Measurements from ENCODE around the gene RARRES2.
A peak's percentile ranks its signal among the peaks of the same experiment; 100 is the strongest.

RARRES2 gene

DNA sequence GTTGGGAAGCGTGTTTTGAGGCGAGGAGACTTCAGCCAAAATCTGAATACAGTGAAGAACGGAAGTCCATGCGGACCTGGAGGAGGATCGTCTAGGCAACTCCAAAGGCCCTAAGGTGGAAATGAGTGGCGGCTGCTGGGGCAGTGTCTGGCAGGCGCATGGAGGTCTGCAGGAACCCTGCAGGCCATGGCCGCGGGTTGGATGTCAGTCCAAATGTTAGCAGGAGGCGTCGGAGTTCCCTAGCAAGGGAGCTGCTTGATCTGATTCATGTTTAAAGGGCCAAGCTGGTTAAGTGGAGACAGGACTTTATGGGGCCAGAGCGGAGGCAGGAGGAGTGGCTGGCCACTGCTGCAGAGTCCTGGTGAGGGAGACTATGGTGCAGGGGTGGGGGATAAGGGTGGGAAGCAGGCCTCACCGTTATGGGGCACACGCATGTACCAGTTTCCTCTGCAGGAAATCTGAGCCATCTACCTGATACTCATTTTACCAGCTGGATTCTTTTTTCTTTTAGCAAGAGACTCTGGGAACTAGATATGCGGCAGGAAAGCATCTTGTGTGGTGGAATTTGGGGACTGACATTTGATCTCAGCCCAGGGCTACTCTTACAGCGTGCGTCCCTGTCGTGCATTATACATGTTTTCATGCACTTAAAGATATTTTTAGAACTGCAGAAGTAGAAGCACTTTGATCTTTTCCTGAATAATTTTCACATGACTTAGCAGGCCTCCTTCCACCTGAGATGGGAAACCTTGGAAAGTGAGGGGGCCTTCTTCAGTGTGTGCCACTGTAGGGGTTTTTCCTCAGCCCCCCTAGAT is 20.6 kb upstream of the RARRES2 start:
- DNase-seq (ENCODE audit: low read depth): no peak

DNA sequence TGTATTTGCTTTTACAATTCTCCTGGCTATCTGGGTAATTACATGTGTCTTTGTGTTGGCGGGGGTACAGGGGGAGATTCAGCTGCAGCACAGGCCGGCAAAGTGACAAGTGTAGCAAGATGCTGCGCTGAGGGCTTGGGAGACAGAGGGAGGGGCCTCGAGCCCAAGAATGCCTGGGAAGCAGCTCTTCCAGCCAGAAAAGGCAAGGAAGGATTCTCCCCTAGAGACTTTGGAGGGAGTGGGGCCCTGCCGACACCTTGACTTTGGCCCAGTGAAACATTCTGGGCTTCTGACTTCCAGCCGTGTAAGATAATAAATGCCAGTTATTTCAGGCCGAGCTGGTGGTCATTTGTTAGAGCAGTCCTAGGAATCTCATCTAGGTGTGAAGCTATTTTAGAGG is 20.0 kb upstream of the RARRES2 start:
- DNase-seq (ENCODE audit: low read depth): no peak

GRCh38 chr7:150360363-150361058 is 19.1 kb upstream of the RARRES2 start:
- no peak for DNase-seq (ENCODE audit: low read depth)

GRCh38 chr7:150359622-150360362 is 18.4 kb upstream of the RARRES2 start:
- DNase-seq (ENCODE audit: low read depth): no peak

- DNase-seq (ENCODE audit: low read depth): no peak
These were observed 17.7 kb upstream of the RARRES2 start for GRCh38 chr7:150358988-150359621.

DNA sequence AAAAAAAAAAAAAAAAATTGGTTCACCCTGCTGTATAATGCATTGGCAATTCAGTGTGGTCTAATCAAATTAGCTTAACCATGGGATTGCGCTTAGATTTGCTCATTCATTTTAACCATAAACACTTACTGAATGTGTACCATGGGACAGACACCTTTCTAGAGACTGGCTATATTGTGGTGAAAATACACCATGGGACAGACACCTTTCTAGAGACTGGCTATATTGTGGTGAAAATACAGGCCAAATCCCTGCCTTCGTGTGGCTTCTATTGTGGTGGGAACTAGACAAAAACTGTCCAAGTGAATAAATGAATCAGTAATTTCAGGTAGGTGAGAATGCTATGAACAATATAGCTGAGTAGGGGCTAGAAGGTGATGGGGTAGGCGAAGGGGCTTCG is 17.0 kb upstream of the RARRES2 start:
- DNase-seq (ENCODE audit: low read depth): no peak

DNA sequence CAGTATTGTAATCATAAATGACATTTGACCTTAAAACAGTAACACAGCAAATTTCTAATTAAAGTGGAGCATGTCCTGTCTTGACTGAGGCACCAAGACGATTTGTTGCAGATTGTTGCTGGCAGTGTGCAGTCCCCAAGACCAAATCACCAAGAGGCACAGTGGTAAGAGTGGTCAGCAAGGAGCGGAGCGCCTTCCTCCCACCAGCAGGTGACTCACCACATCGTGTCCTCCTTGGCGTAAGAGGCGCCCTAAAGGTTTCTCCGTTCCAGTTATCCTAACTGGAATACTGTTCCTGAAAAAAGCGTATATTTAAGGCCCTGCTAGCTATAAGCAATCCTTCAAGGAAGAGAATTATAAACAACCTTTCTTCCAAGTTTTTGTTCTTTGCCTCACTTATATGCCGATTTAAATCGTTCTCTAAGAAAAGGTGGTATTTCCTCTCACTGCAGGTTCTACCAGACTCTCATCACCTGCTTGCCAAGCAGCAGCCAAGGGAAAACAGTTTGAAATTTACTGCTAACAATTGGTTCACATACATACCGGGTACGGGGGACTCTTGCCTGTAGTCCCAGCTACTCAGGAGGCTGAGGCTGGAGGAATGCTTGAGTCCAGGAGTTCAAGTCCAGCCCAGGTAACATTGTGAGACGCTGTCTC is 16.5 kb upstream of the RARRES2 start:
- DNase-seq (ENCODE audit: low read depth): no peak

- peak; percentile 46 for DNase-seq (ENCODE audit: low read depth)
These were observed 15.8 kb upstream of the RARRES2 start for GRCh38 chr7:150357270-150357669.

DNA sequence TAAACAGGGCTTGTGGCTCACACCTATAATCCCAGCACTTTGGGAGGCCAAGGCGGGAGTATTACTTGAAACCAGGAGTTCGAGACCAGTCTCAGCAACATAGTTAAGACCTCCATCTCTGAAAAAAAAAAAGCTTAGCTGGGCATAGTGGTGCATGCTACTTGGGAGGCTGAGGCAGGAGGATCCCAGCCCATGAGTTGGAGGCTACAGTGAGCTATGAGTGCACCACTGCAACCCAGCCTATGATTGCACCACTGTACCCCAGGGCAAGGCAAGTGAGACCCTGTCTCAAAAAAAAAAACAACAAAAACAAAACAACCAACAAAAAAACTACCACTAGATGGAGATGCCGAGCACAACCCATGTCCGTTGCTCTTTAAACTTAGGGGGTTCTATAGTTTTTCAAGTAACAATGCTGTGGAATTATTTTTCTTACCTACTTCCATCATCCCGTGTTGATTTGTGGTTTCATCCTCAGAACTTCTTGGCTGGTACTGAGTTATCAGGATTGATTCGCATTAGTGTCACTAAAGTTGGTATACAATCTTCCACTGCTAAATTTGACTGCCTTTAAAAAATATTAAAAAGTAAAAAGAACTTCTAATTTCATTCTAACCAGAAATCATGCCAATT is 15.0 kb upstream of the RARRES2 start:
- DNase-seq (ENCODE audit: low read depth): no peak

DNA sequence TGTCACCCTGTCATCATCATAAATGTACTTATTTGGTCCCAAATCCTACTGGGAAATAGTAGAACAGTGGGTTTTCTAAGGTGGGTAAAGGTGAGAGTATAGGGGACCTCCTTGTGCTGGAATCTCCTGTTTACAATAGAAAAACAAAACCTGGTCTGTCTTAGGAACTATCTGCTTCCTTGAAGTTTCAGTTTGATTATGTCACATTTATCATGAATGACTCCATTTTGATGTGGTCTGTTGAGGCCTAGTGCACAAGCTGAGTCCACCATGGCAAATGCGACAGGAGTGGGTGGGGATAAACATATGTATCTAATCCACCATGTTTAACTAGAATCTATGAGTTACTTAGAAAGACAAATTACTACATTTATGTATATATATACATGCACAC is 14.2 kb upstream of the RARRES2 start:
- no peak for DNase-seq (ENCODE audit: low read depth)

- no peak for DNase-seq (ENCODE audit: low read depth)
These were observed 10.3 kb upstream of the RARRES2 start for GRCh38 chr7:150351587-150352194.

- DNase-seq (ENCODE audit: low read depth): no peak
These were observed 5.5 kb upstream of the RARRES2 start for GRCh38 chr7:150346922-150347321.

- DNase-seq (ENCODE audit: low read depth): no peak
These were observed 3.6 kb upstream of the RARRES2 start for GRCh38 chr7:150345012-150345411.

DNA sequence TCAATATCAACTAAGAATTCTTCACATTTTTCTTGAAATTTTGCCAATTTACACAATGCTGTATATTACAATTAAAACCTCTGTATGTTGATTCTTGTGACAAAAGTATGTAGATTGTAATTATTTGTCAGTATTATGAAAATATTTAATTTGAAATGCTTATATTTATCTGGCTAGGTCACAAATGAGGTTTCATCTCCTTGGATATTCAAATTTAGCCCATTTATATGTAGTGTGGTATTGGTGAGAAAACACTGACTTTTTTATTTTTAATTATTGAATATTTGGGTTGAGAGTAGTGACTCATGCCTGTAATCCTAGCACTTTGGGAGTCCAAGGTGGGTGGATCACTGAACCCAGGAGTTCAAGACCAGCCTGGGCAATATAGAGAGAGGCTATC is 2.9 kb upstream of the RARRES2 start:
- no peak for DNase-seq (ENCODE audit: low read depth)

DNA sequence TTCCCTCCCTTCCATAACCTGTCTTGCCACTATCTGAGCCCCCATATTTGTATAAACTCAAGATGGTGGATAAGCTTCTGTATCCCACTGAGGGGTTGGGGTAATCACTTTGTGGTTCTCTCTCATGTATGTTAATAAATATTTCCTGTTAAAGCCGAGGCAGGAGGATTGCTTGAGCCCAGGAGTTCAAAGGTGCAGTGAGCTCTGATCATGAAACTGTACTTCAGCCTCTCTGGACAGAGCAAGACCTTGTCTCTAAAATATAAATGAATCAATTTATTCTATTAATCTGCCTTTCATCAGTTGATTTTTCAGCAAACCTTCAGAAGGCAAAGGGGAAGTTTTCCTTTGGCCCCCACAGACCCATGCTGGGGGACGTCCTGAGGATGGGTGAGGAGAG is 1.8 kb upstream of the RARRES2 start:
- no peak for DNase-seq (ENCODE audit: low read depth)

DNA sequence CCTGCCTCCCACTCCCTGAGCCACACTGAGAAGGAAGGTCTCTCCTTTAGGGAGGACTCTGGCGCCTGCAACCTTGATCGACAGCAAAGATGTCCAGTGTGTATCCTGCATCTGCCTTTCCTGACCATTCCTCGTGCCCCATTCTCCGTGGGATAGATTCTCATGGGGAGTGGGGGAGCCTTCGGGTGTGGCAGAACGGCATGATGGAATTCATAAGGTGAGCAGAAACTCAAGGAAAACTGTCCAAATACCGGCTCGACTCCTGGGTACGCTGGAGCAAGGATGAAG is 636 bp upstream of the RARRES2 start:
- DNase-seq (ENCODE audit: low read depth): no peak

- DNase-seq (ENCODE audit: low read depth): no peak
These were observed 560 bp downstream of the RARRES2 start for GRCh38 chr7:150340875-150341262.

- DNase-seq (ENCODE audit: low read depth): no peak
These were observed 1.2 kb downstream of the RARRES2 start for GRCh38 chr7:150340024-150340749.

DNA sequence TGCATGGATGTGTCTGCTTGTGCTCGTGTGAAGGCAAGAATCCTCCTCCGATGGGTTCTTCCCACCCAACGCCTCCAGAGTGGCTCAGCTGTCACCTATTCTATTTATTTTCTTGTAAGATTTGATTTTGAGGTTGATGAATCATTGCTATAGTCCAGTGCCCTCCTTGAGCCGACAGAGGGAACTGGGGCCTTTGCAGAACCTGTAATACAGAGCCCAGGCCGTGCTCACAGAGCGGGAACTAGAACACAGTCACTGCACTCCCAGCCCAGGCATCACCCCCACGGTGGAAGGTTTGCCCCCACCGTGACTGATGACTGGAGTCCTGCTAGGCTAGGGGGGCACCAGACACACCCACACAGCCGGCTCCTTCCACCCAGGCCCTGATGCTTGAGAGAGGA is 2.0 kb downstream of the RARRES2 start:
- DNase-seq (ENCODE audit: low read depth): no peak

- no peak for DNase-seq (ENCODE audit: low read depth)
These were observed 3.1 kb downstream of the RARRES2 start for GRCh38 chr7:150338166-150338829.
